ENCODE results near the gene SLC22A3.

- TF ChIP-seq, protein P1, sequence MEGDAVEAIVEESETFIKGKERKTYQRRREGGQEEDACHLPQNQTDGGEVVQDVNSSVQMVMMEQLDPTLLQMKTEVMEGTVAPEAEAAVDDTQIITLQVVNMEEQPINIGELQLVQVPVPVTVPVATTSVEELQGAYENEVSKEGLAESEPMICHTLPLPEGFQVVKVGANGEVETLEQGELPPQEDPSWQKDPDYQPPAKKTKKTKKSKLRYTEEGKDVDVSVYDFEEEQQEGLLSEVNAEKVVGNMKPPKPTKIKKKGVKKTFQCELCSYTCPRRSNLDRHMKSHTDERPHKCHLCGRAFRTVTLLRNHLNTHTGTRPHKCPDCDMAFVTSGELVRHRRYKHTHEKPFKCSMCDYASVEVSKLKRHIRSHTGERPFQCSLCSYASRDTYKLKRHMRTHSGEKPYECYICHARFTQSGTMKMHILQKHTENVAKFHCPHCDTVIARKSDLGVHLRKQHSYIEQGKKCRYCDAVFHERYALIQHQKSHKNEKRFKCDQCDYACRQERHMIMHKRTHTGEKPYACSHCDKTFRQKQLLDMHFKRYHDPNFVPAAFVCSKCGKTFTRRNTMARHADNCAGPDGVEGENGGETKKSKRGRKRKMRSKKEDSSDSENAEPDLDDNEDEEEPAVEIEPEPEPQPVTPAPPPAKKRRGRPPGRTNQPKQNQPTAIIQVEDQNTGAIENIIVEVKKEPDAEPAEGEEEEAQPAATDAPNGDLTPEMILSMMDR (IDR thresholded peaks at IDR 0.05), result no peak
- TF ChIP-seq POLR2AphosphoS5 (IDR thresholded peaks at IDR 0.05) (no peak), POLR2A (IDR thresholded peaks at IDR 0.05) (no peak)
Measured at GRCh38 chr6:160375561-160375949, 27.4 kb downstream of the SLC22A3 start.

All from stomach (tissue), 4 donors.